Neural progenitor cell (in vitro differentiated cells): ENCODE data around the gene HMX3.

Source experiments
- EZH2 ChIP-seq: fragments of 200-600 bp; sonication (generic); IDR thresholded peaks from 2 replicates; pipeline ENCODE4 v1.6.1; 2017; ENCODE audit warnings: antibody characterized with exemption, mild to moderate bottlenecking, moderate library complexity
- TF ChIP-seq, protein P1 (sequence below): fragments of 200-600 bp; sonication (generic); IDR thresholded peaks from 2 replicates; pipeline ENCODE4 v1.5.1; 2017; ENCODE audit warnings: antibody characterized with exemption, mild to moderate bottlenecking

DNA sequence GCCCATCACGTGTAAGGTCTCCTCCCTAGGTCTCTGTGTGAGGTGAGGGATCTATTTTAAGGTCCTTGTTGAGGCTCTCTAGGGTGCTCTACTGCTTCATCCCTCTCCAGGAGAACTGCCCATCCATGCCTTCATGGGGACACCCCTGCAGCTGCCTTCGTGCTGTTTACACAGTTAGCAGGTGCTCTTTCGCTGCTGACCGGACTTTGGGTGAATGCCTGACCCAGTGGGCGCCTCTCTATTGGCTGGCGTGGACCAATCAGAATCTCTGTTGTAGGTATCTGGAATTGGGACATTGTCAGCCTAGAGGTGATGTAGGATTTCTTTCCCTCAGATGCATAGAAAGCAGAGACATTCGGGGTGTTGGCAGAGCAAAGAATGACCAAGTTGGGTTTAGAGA, 38.7 kb upstream of the HMX3 start:
- TF ChIP-seq, protein P1, sequence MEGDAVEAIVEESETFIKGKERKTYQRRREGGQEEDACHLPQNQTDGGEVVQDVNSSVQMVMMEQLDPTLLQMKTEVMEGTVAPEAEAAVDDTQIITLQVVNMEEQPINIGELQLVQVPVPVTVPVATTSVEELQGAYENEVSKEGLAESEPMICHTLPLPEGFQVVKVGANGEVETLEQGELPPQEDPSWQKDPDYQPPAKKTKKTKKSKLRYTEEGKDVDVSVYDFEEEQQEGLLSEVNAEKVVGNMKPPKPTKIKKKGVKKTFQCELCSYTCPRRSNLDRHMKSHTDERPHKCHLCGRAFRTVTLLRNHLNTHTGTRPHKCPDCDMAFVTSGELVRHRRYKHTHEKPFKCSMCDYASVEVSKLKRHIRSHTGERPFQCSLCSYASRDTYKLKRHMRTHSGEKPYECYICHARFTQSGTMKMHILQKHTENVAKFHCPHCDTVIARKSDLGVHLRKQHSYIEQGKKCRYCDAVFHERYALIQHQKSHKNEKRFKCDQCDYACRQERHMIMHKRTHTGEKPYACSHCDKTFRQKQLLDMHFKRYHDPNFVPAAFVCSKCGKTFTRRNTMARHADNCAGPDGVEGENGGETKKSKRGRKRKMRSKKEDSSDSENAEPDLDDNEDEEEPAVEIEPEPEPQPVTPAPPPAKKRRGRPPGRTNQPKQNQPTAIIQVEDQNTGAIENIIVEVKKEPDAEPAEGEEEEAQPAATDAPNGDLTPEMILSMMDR: no peak
- no peak for TF ChIP-seq EZH2
